ENCODE data around the gene MYBPHL.
"Not testable (repeated sequence)": the region's sequence is repeated elsewhere in the genome, so short reads cannot be mapped to it uniquely, and the experiment has no call there.

The MYBPHL gene

GRCh38 chr1:109290998-109291397 is 15.8 kb downstream of the MYBPHL start:
- no peak for DNase-seq (ENCODE audit: low read depth)
- no peak overlapping the region for H3K4me3 ChIP-seq (ENCODE audit: low read length)
- no peak for TF ChIP-seq CTCF (IDR thresholded peaks at IDR 0.05; ENCODE audit: insufficient read depth, low read depth, low read length, missing control alignments)

- no peak overlapping the region for H3K4me3 ChIP-seq (ENCODE audit: low read length)
- no peak for TF ChIP-seq CTCF (IDR thresholded peaks at IDR 0.05; ENCODE audit: insufficient read depth, low read depth, low read length, missing control alignments)
- no peak for DNase-seq (ENCODE audit: low read depth)
Observed at GRCh38 chr1:109290137-109290536, 16.7 kb downstream of the MYBPHL start.

DNA sequence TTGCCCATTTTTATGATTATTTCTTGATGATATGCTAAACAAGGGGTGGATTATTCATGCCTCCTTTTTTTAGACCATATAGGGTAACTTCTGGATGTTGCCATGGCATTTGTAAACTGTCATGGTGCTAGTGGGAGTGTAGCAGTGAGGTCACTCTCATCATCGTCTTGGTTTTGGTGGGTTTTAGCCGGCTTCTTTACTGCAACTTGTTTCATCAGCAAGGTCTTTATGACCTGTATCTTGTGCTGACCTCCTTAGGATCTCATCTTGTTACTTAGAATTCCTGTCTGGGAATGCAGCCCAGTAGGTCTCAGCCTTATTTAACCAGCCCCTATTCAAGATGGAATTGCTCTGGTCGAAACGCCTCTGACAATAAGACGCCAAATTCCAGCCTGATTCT is 20.0 kb downstream of the MYBPHL start:
- DNase-seq (ENCODE audit: low read depth); H3K4me3 ChIP-seq (ENCODE audit: low read length): not testable (repeated sequence)

DNA sequence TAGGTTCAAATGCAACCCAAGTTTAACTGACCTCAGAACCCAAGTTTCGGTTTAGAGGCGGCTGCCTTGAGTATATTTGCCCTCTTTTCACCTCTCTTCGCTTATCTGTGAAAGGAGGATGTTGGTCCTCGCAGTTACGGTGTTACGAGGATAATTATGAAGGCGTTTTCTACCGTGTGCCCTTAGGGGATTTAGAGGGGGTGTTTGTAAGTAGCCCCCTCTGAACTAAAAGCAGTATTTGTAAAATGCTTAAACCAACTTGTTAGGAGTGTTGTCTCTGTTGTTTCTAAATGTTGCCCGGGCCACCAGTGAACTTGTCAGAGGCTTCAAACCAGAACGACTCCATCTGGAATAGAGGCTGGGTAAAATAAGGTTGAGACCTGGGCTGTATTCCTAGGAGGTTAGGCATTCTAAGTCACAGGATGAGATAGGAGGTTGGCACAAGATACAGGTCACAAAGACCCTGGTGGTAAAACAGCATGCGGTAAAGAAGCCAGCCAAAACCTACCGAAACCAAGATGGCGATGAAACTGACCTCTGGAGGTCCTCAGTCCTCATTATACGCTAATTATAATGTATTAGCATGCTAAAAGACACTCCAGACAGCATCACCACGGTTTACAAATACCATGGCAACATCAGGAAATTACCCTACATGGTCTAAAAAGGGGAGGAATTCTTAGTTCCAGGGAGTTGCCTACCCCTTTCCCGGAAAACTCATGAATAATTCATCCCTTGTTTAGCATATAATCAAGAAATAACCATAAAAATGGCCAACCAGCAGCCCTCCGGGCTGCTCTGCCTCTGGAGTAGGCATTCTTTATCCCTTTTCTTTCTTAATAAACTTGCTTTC is 22.8 kb downstream of the MYBPHL start:
- peak overlapping the region; percentile 73 for H3K4me3 ChIP-seq (ENCODE audit: low read length)
- DNase-seq (ENCODE audit: low read depth): no peak
- no peak for TF ChIP-seq CTCF (IDR thresholded peaks at IDR 0.05; ENCODE audit: insufficient read depth, low read depth, low read length, missing control alignments)

DNA sequence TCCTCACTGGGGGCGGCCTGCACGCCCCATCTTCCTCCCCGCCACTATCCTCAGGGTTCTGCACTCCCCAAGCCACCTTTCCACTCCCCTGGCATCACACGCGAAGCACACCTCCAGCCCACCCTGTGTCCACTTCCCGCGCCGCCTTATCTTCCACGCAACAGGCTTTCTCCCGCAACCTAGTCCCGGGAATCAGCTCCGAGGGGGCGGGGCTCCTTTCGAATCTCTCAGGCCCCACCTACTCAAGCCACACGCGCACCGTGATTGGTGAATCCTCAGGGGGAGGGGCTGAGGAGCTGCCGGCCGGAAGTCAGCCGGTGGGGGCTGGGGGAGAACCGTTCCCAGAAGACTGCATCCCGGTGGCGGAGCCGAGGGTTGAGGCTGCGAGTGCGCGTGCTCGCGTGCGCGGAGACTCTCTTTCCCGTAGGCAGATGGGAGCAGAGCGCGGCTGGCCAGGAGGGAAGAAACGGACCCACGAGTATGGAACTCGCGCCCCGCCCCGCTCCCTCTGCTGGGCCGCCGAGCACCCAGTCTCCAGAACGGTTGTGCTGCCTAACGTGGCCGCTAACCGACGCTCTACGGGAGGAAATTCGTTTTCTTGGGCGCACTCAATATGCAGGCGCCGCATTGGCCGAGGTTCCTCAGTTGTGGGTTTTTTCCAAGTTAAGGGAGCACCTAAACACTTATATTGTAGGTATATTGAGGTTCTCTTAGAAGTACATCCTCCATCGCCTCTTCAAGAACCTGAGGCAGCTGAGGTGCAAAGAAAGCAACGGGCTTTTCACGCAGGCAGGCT is 23.7 kb downstream of the MYBPHL start, which contains the start of gene PSRC1:
TSS of gene PSRC1 (minus strand) at position 194 of the 796 bp plus-strand sequence.
- peak; percentile 65 for TF ChIP-seq CTCF (IDR thresholded peaks at IDR 0.05; ENCODE audit: insufficient read depth, low read depth, low read length, missing control alignments)
- DNase-seq (ENCODE audit: low read depth): peak; percentile 97
- H3K4me3 ChIP-seq (ENCODE audit: low read length): peak within 1 kb of the TSS; percentile 73

DNA sequence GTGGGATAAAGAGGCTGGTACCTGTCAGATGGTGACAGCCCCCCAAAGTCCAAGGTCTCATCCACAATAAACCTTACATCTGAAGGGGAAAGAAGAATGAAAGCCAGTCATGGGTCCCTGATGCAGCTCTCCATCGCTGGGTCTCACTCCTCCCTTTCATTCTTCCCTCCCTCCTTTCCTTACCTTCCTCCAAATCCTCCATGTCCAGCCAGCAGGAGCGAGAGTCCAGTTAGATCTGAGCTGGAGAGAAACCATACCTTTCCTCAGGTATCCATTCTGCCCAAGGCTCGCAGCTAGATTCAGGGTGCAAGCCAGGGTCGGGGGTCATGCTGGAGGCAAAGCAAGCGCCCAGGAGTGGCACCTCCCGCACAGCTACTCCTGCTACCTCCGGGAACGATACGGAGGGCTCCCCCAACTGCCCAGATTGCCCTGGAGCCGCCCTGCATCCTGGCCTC is 24.3 kb downstream of the MYBPHL start:
- DNase-seq (ENCODE audit: low read depth): no peak
- no peak for TF ChIP-seq CTCF (IDR thresholded peaks at IDR 0.05; ENCODE audit: insufficient read depth, low read depth, low read length, missing control alignments)
- peak overlapping the region; percentile 73 for H3K4me3 ChIP-seq (ENCODE audit: low read length)
